Natural killer cell (primary cell): ENCODE results near the gene DNAJC25. TPM values are rescaled to one million over a fixed set of nuclear protein-coding genes. Genes with fewer than 3 reads are reported as not detected.
A peak's percentile ranks its signal among the peaks of the same experiment; 100 is the strongest.

Experiments used
- ATAC-seq, 3 donors: fragments of 150-1000 bp in 2 of 3; fragments of 200-7000 bp in 1 of 3; cut with Tn5 transposase; 1 replicate in 1 of 3; 2 replicates in 2 of 3; pipeline ENCODE4 v1.10.0; 2021; ENCODE audit warnings: mild to moderate bottlenecking in 2 of 3, moderate library complexity in 2 of 3
- DNase-seq, 2 donors: peaks; one replicate each; pipeline versions ENCODE4 v3.0.0 to v3.0.0-alpha.2; 2013 to 2021; ENCODE audit warnings: mixed read lengths in 1 of 2
- H3K27ac ChIP-seq: one replicate; pipeline ENCODE4 v1.5.1; 2013; ENCODE audit warnings: mild to moderate bottlenecking, low read length
- H3K27me3 ChIP-seq: one replicate; pipeline ENCODE4 v1.6.1; 2013; ENCODE audit warnings: low read length; ENCODE audit not compliant: control insufficient read depth, insufficient read depth
- H3K36me3 ChIP-seq: one replicate; pipeline ENCODE4 v1.6.1; 2013; ENCODE audit warnings: low read length; ENCODE audit not compliant: control insufficient read depth, insufficient read depth
- H3K4me1 ChIP-seq: one replicate; pipeline ENCODE4 v1.6.1; 2013; ENCODE audit warnings: low read length; ENCODE audit not compliant: control insufficient read depth, insufficient read depth
- H3K4me3 ChIP-seq: one replicate; pipeline ENCODE4 v1.5.1; 2013; ENCODE audit warnings: low read length
- H3K9me3 ChIP-seq: one replicate; pipeline ENCODE4 v1.6.1; 2013; ENCODE audit warnings: low read length; ENCODE audit not compliant: control insufficient read depth, insufficient read depth
- H3K27ac Mint-ChIP-seq, 2 donors: one replicate each; pipeline ENCODE4 v1.8.0; 2022; ENCODE audit warnings: mild to moderate bottlenecking in 2 of 2, mixed read lengths in 2 of 2, moderate library complexity in 1 of 2
- H3K27me3 Mint-ChIP-seq, 2 donors: one replicate each; pipeline ENCODE4 v1.8.0; 2022; ENCODE audit warnings: low read depth in 2 of 2, mixed read lengths in 2 of 2
- H3K36me3 Mint-ChIP-seq: one replicate; pipeline ENCODE4 v1.8.0; 2022; ENCODE audit warnings: mixed read lengths
- H3K4me1 Mint-ChIP-seq, 2 donors: one replicate each; pipeline ENCODE4 v1.8.0; 2022; ENCODE audit warnings: mixed read lengths in 2 of 2
- H3K4me3 Mint-ChIP-seq: one replicate; pipeline ENCODE4 v1.8.0; 2022; ENCODE audit warnings: mild to moderate bottlenecking, moderate library complexity, mixed read lengths
- H3K9me3 Mint-ChIP-seq, 2 donors: one replicate each; pipeline ENCODE4 v1.8.0; 2022; ENCODE audit warnings: mixed read lengths in 2 of 2
- CTCF ChIP-seq: fragments of 200-600 bp; IDR thresholded peaks from one replicate; pipeline ENCODE4 v1.8.0; 2022; ENCODE audit warnings: antibody characterized with exemption
- WGBS: methylation state at CpG from one replicate; pipeline ENCODE4 v1.1.7; 2013; ENCODE audit warnings: missing lambda C conversion rate; ENCODE audit not compliant: insufficient coverage; 5-methylcytosine and 5-hydroxymethylcytosine counted together
- intact Hi-C: fragments of 100-400 bp; cut with micrococcal nuclease; formaldehyde crosslinking; loops from one replicate; pipeline ENCODE4 v1.14.2; 2022
- total RNA-seq, 4 donors: library from RNA; stranded (reverse); fragments of 120-200 nt in 1 of 4; gene quantifications; one replicate each; pipeline versions ENCODE4 v1.2.3 to v1.2.4, GENCODE V29; 2013 to 2022

The DNAJC25 gene
- total RNA-seq, 3 donors from 2014 or later (not counting 1 experiment from before 2014, with no cell fraction given): 5.1 to 5.9 (median 5.7) TPM

DNA sequence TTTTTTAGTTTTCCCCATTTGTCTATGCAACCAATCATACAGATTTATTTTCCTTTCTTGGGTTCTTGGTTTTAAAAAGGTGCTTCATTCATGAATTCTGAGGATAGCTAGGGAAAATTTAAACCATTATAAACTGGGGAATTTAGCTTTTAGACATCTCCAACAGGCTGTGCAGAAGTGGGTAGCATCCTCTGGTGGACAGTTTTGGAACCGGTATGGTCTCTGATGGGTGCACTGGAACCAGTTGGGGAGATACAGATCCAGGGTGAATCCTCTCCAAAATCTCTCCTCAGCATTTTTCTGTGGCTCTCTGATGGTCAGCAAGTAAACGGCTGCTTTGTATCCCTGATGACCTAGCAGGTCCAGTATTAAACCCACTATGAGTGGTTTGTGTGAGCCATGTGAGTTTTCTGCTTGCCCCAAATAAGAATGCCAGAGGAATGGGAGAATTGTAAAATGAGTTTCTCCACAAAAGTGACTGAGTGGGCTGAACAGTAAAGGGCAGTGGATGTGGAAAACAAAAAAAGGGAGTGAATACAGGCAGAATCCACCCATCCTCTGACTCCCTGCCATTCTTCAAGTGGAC, 9.1 kb upstream of the DNAJC25 start:
- Mint-ChIP-seq H3K9me3 (no peaks in the 10 kb centered on the region), H3K36me3 (no peaks in the 10 kb centered on the region), H3K4me1 (no peaks in the 10 kb centered on the region), H3K27ac (no peak overlapping the region), H3K4me3 (no peak overlapping the region), H3K27me3 (peaks cover 12 to 15% of the 10 kb centered on the region in 2 donors)
- peak in 1 of 2 donors; percentile 67 for DNase-seq
- intact Hi-C loops: no loop called here
- Histone ChIP-seq H3K27me3 (no peaks in the 10 kb centered on the region), H3K4me1 (no peaks in the 10 kb centered on the region), H3K27ac (no peak overlapping the region), H3K36me3 (no peaks in the 10 kb centered on the region), H3K4me3 (no peak overlapping the region), H3K9me3 (no peaks in the 10 kb centered on the region)
- ATAC-seq: peak; percentile 56 to 73 (median 57)
- peak; percentile 65 for TF ChIP-seq CTCF
- 38% methylated on average over 2 of the region's 2 CpGs for WGBS

DNA sequence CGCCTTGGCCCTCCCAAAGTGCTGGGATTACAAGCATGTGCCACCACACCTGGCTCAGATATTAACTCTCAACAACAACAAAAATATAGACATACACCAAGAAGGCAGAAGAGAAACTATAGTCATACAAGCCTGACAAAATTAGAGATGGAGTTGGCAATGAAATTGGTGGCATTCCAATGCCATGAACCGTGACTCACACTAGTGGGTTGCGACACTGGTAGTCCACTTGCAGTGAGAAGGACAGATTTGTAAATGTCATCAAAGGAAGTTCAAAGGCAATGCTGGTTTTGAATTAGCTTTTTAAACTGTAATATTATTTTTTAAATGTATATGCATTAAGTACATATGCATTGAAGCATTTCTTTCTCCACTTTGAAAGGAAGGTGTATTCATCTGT, 8.5 kb upstream of the DNAJC25 start:
- 87% methylated on average over 3 of the region's 3 CpGs for WGBS
- no peak for TF ChIP-seq CTCF
- ATAC-seq: no peak

GRCh38 chr9:111627260-111627963, 3.7 kb upstream of the DNAJC25 start:
- Mint-ChIP-seq H3K9me3 (no peaks in the 10 kb centered on the region), H3K27me3 (peaks cover 0 to 8% of the 10 kb centered on the region in 2 donors), H3K27ac (no peak overlapping the region), H3K36me3 (no peaks in the 10 kb centered on the region), H3K4me3 (no peak overlapping the region), H3K4me1 (peaks cover 15 to 18% of the 10 kb centered on the region in 2 donors)
- Histone ChIP-seq H3K36me3 (no peaks in the 10 kb centered on the region), H3K27ac (no peak overlapping the region), H3K4me3 (no peak overlapping the region), H3K27me3 (no peaks in the 10 kb centered on the region), H3K4me1 (peaks cover 14% of the 10 kb centered on the region), H3K9me3 (no peaks in the 10 kb centered on the region)
- intact Hi-C loops: no loop called here
- ATAC-seq (no peak), DNase-seq (no peak)
- WGBS: 77% methylated on average over 6 of the region's 7 CpGs
- no peak for TF ChIP-seq CTCF

More for the DNA sequence above, 8.5 kb upstream of the DNAJC25 start:
- DNase-seq: no peak
- H3K4me3 Mint-ChIP-seq: no peak overlapping the region
- no peak overlapping the region for H3K27ac ChIP-seq
- H3K27me3 ChIP-seq: no peaks in the 10 kb centered on the region
- no peak overlapping the region for H3K4me3 ChIP-seq
- no peaks in the 10 kb centered on the region for H3K36me3 ChIP-seq
- no peaks in the 10 kb centered on the region for H3K4me1 ChIP-seq
- intact Hi-C loops: no loop called here
- peaks cover 12 to 15% of the 10 kb centered on the region in 2 donors for H3K27me3 Mint-ChIP-seq
- H3K27ac Mint-ChIP-seq: no peak overlapping the region
- H3K9me3 Mint-ChIP-seq: no peaks in the 10 kb centered on the region
- H3K4me1 Mint-ChIP-seq: no peaks in the 10 kb centered on the region
- no peaks in the 10 kb centered on the region for H3K36me3 Mint-ChIP-seq
- H3K9me3 ChIP-seq: no peaks in the 10 kb centered on the region
